CD4-positive, alpha-beta T cell (primary cell): Measurements from ENCODE around the gene MYO18A. TPM values are rescaled to one million over a fixed set of nuclear protein-coding genes. Genes with fewer than 3 reads are reported as not detected.

Experiments
- ATAC-seq: fragments of 200-7000 bp; cut with Tn5 transposase; one replicate; pipeline ENCODE4 v1.10.0; 2022; ENCODE audit warnings: mild to moderate bottlenecking; ENCODE audit not compliant: poor library complexity
- CTCF ChIA-PET: fragments of 350-600 bp; sonication (Branson Sonifier 250); formaldehyde crosslinking; loops from one replicate; lab custom pipeline; 2021; ENCODE audit warnings: antibody characterized with exemption, inconsistent platforms; lab: Charles Lee
- POLR2A ChIA-PET: fragments of 350-600 bp; sonication (Branson Sonifier 250); formaldehyde crosslinking; loops from one replicate; lab custom pipeline; 2021; ENCODE audit warnings: antibody characterized with exemption, inconsistent platforms; lab: Charles Lee
- DNase-seq, 14 experiments: peaks; one replicate each; pipeline ENCODE4 v3.0.0-alpha.2; 2013 to 2020; ENCODE audit warnings: mixed read lengths in 2 of 14
- H3K27ac ChIP-seq, 2 donors: one replicate each; pipeline versions ENCODE4 v1.5.1 to v1.7.0; 2013; ENCODE audit warnings: low read length in 2 of 2, low read depth in 1 of 2, mild to moderate bottlenecking in 1 of 2
- H3K27me3 ChIP-seq, 2 experiments: 1 replicate in 1 of 2; 2 replicates in 1 of 2; pipeline versions ENCODE4 v1.6.1 to v1.7.0; 2013; ENCODE audit warnings: low read length in 2 of 2, control low read depth in 1 of 2, mild to moderate bottlenecking in 1 of 2, moderate library complexity in 1 of 2; ENCODE audit not compliant: insufficient read depth in 2 of 2, control insufficient read depth in 1 of 2
- H3K36me3 ChIP-seq: one replicate; pipeline ENCODE4 v1.6.1; 2013; ENCODE audit warnings: low read length, control low read depth; ENCODE audit not compliant: insufficient read depth
- H3K4me1 ChIP-seq: one replicate; pipeline ENCODE4 v1.6.1; 2013; ENCODE audit warnings: low read length, control low read depth; ENCODE audit not compliant: insufficient read depth
- H3K4me3 ChIP-seq: one replicate; pipeline ENCODE4 v1.5.1; 2013; ENCODE audit warnings: mild to moderate bottlenecking, low read length, moderate library complexity
- H3K9me3 ChIP-seq, 2 experiments: 1 replicate in 1 of 2; 2 replicates in 1 of 2; pipeline versions ENCODE4 v1.6.1 to v1.7.0; 2013; ENCODE audit warnings: low read length in 2 of 2, mild to moderate bottlenecking in 2 of 2, control low read depth in 1 of 2, moderate library complexity in 1 of 2; ENCODE audit not compliant: control insufficient read depth in 1 of 2, insufficient read depth in 1 of 2
- H3K27ac Mint-ChIP-seq: one replicate; pipeline ENCODE4 v1.8.0; 2020; ENCODE audit warnings: mixed read lengths
- H3K27me3 Mint-ChIP-seq: one replicate; pipeline ENCODE4 v1.8.0; 2021; ENCODE audit warnings: mixed read lengths
- H3K36me3 Mint-ChIP-seq: one replicate; pipeline ENCODE4 v1.8.0; 2021; ENCODE audit warnings: low read depth, mixed read lengths
- H3K4me1 Mint-ChIP-seq: one replicate; pipeline ENCODE4 v1.8.0; 2021; ENCODE audit warnings: low read depth, mixed read lengths
- H3K4me3 Mint-ChIP-seq: one replicate; pipeline ENCODE4 v1.8.0; 2020; ENCODE audit warnings: mild to moderate bottlenecking, mixed read lengths
- H3K9me3 Mint-ChIP-seq: one replicate; pipeline ENCODE4 v1.8.0; 2020; ENCODE audit warnings: mixed read lengths
- intact Hi-C, 2 experiments: fragments of 100-400 bp; cut with DNase I in 1 of 2; cut with micrococcal nuclease in 1 of 2; formaldehyde crosslinking; loops; one replicate each; pipeline versions ENCODE4 v1.15.1 to v1.9.0; 2023 to 2025; cut with DNase I, micrococcal nuclease
- total RNA-seq, 174 experiments: library from RNA in 2 of 174; stranded (reverse) in 2 of 174; gene quantifications; one replicate each; pipeline ENCODE4 v1.2.3 and lab custom pipeline; 2021 to 2026
- TF ChIP-seq, protein P1 (sequence below): fragments of 200-600 bp; IDR thresholded peaks from one replicate; pipeline ENCODE4 v1.8.0; 2022; ENCODE audit warnings: antibody characterized with exemption, mild to moderate bottlenecking

The MYO18A gene
- total RNA-seq, 2 experiments from 2014 or later, result 87.0 to 90.1 TPM

DNA sequence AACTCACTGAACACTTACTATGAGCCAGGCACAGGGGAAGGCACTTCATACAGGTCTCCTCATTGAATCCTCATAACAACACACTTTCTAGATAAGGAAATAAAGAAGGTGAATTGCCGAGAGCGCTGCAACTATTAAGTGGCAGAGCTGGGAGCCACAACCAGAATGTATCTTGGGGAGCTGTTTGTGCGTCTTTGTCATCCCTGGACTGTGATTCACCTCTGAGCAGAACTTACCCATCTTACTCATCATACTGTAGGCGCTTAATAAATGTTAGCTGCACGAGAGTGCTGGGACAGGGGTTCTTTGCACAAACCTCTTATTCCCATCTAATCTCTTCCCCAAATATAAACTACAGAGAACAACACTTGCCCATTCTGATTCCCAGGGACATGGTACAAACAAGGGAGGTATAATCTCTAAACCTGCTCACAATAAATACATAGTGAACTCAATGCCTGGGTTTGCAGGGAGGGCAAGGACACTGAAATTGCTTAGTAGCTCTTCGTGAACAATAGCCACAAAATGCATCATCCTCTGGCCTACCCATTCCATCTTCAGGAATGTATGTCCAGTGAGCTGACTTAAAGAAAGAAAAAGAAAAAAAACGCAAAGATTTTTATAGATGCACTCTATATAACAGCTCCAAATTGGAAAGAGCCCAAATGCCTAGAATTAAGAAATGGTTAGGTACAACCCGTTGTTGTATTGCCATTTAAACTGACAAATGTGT lies 43.0 kb downstream of the MYO18A start:
- no peaks in the 10 kb centered on the region for H3K9me3 ChIP-seq
- Mint-ChIP-seq H3K36me3 (peaks cover 30% of the 10 kb centered on the region), H3K9me3 (no peaks in the 10 kb centered on the region), H3K4me1 (peaks cover 63% of the 10 kb centered on the region), H3K27me3 (no peaks in the 10 kb centered on the region), H3K27ac (peak overlapping the region; percentile 96), H3K4me3 (peak overlapping the region; percentile 76)
- peak overlapping the region; percentile 42 to 82 for H3K27ac ChIP-seq
- H3K4me3 ChIP-seq, result no peak overlapping the region
- TF ChIP-seq, protein P1, sequence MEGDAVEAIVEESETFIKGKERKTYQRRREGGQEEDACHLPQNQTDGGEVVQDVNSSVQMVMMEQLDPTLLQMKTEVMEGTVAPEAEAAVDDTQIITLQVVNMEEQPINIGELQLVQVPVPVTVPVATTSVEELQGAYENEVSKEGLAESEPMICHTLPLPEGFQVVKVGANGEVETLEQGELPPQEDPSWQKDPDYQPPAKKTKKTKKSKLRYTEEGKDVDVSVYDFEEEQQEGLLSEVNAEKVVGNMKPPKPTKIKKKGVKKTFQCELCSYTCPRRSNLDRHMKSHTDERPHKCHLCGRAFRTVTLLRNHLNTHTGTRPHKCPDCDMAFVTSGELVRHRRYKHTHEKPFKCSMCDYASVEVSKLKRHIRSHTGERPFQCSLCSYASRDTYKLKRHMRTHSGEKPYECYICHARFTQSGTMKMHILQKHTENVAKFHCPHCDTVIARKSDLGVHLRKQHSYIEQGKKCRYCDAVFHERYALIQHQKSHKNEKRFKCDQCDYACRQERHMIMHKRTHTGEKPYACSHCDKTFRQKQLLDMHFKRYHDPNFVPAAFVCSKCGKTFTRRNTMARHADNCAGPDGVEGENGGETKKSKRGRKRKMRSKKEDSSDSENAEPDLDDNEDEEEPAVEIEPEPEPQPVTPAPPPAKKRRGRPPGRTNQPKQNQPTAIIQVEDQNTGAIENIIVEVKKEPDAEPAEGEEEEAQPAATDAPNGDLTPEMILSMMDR, result no peak
- DNase-seq, result peak in 1 of 14 experiments; percentile 29
- intact Hi-C loops, result no loop called here
- peaks cover 88% of the 10 kb centered on the region for H3K4me1 ChIP-seq
- CTCF ChIA-PET, result interaction anchor here (1.4 to 5.2 kb wide), 7 partner anchors 8 to 233 kb away, joined by 4 to 21 read pairs (median 12); partner anchors contain the start of gene MYO18A
- ATAC-seq, result no peak
- H3K36me3 ChIP-seq, result peaks cover 31% of the 10 kb centered on the region
- POLR2A ChIA-PET, result interaction anchor here (1.1 to 4.7 kb wide), 4 partner anchors 12 to 185 kb away, joined by 3 to 33 read pairs (median 18); partner anchors contain the start of genes NUFIP2 and PHF12
- H3K27me3 ChIP-seq, result no peaks in the 10 kb centered on the region

DNA sequence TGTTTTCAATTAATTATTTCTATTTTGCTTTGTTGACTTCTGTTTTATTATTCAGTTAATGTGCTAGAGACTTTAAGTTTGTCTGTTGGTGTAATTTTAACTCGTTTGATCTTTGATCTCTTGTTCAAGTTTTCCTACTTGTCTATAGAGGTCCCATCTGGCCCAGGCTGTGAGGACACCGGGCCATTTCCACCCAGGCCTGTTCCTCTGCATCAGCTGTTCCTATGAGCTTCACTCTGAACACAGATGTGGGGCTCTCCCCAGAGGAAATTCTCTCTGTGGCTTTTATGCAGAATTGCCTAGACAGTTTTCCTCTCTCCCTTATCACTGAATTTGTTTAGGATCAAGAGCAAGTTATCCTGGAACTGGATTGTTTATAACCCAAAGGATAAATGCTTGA lies 44.7 kb downstream of the MYO18A start:
- H3K4me3 ChIP-seq, result no peak overlapping the region
- Mint-ChIP-seq H3K9me3 (no peaks in the 10 kb centered on the region), H3K27me3 (no peaks in the 10 kb centered on the region), H3K36me3 (peaks cover 39% of the 10 kb centered on the region), H3K4me3 (no peak overlapping the region), H3K4me1 (peaks cover 61% of the 10 kb centered on the region), H3K27ac (no peak overlapping the region)
- ATAC-seq (no peak), DNase-seq (no peak)
- peaks cover 33% of the 10 kb centered on the region for H3K36me3 ChIP-seq
- H3K27me3 ChIP-seq, result no peaks in the 10 kb centered on the region
- intact Hi-C loops, result no loop called here
- peaks cover 88% of the 10 kb centered on the region for H3K4me1 ChIP-seq
- TF ChIP-seq, protein P1, result no peak
- no peak overlapping the region for H3K27ac ChIP-seq
- H3K9me3 ChIP-seq, result no peaks in the 10 kb centered on the region
- ChIA-PET POLR2A (no interaction called here), CTCF (interaction anchor here (0.9 kb wide), 1 partner anchor 11 kb away, joined by 4 read pairs; no protein-coding TSS in a partner anchor)

DNA sequence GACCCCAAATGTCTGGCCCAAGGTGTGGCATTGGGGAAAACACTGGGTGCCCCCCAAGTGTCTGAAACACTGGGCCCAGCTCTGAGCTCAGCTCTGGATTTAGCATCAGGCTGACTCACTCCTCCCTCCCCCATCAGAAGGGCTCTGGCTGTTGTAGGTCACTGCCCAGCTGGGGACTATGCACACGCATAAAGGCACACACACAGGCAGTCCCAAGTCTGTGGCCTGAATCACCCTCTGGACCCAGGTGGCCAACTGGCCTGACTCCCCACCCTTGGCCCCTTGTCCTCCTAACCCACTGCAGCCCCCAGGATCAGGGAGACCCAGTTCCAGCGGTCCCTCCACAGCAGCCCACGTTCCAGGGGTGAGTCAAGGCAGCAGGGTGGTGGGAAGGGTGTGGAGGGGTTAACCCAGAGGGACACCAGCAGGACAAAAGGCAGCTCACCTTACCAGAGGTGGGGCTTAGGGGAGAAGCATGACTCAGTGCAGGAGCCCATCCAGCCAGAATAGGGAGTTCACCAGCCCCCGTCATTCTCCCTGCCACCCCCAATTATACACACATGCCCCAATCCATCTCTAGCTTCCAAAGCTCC lies 47.0 kb downstream of the MYO18A start:
- Mint-ChIP-seq H3K36me3 (peaks cover 45% of the 10 kb centered on the region), H3K27ac (no peak overlapping the region), H3K9me3 (no peaks in the 10 kb centered on the region), H3K4me1 (peaks cover 41% of the 10 kb centered on the region), H3K27me3 (no peaks in the 10 kb centered on the region), H3K4me3 (no peak overlapping the region)
- Histone ChIP-seq H3K27me3 (no peaks in the 10 kb centered on the region), H3K36me3 (peaks cover 52% of the 10 kb centered on the region), H3K27ac (no peak overlapping the region), H3K4me1 (peaks cover 74% of the 10 kb centered on the region), H3K4me3 (no peak overlapping the region), H3K9me3 (no peaks in the 10 kb centered on the region)
- ATAC-seq (no peak), DNase-seq (no peak)
- intact Hi-C loops, result no loop called here
- TF ChIP-seq, protein P1, result no peak
- ChIA-PET POLR2A (interaction anchor here (0.6 to 1.2 kb wide), 2 partner anchors 12 to 354 kb away, joined by 4 to 6 read pairs; no protein-coding TSS in a partner anchor), CTCF (interaction anchor here (0.6 to 2.8 kb wide), 3 partner anchors 12 to 16 kb away, joined by 3 to 11 read pairs (median 3); no protein-coding TSS in a partner anchor)
